Immature natural killer cell (primary cell): Measurements from ENCODE around the gene NFYC. TPM values are rescaled to one million over a fixed set of nuclear protein-coding genes. Genes with fewer than 3 reads are reported as not detected.

ENCODE experiments used
- DNase-seq, 3 donors: peaks; one replicate each; pipeline ENCODE4 v3.0.0; 2022; ENCODE audit warnings: mixed read lengths in 1 of 3
- H3K27ac Mint-ChIP-seq, 6 donors: one replicate each; pipeline ENCODE4 v1.8.0; 2020; ENCODE audit warnings: mixed read lengths in 6 of 6, mild to moderate bottlenecking in 5 of 6, inconsistent platforms in 4 of 6, moderate library complexity in 3 of 6
- H3K27me3 Mint-ChIP-seq, 3 donors: one replicate each; pipeline ENCODE4 v1.8.0; 2020 to 2021; ENCODE audit warnings: low read depth in 3 of 3, mild to moderate bottlenecking in 3 of 3, mixed read lengths in 3 of 3, moderate library complexity in 3 of 3, inconsistent platforms in 1 of 3
- H3K36me3 Mint-ChIP-seq, 3 donors: one replicate each; pipeline ENCODE4 v1.8.0; 2020; ENCODE audit warnings: mixed read lengths in 3 of 3, inconsistent platforms in 2 of 3, mild to moderate bottlenecking in 2 of 3
- H3K4me1 Mint-ChIP-seq, 2 donors: one replicate each; pipeline ENCODE4 v1.8.0; 2020; ENCODE audit warnings: inconsistent platforms in 2 of 2, mild to moderate bottlenecking in 2 of 2, mixed read lengths in 2 of 2, moderate library complexity in 1 of 2
- H3K4me3 Mint-ChIP-seq, 5 donors: one replicate each; pipeline ENCODE4 v1.8.0; 2020; ENCODE audit warnings: mild to moderate bottlenecking in 5 of 5, mixed read lengths in 5 of 5, inconsistent platforms in 3 of 5, moderate library complexity in 3 of 5
- H3K9me3 Mint-ChIP-seq, 6 donors: one replicate each; pipeline ENCODE4 v1.8.0; 2020; ENCODE audit warnings: mild to moderate bottlenecking in 6 of 6, mixed read lengths in 6 of 6, inconsistent platforms in 4 of 6, moderate library complexity in 3 of 6
- polyA plus RNA-seq, 3 donors: library from polyadenylated mRNA; unstranded; fragments of 300-500 nt; fragmentation: Illumina TruSeq; gene quantifications; one replicate each; pipeline ENCODE4 v1.2.3, GENCODE V29; 2021

Gene NFYC
- polyA plus RNA-seq, 3 donors from 2014 or later: 33.8 to 66.0 (median 53.4) TPM

DNA sequence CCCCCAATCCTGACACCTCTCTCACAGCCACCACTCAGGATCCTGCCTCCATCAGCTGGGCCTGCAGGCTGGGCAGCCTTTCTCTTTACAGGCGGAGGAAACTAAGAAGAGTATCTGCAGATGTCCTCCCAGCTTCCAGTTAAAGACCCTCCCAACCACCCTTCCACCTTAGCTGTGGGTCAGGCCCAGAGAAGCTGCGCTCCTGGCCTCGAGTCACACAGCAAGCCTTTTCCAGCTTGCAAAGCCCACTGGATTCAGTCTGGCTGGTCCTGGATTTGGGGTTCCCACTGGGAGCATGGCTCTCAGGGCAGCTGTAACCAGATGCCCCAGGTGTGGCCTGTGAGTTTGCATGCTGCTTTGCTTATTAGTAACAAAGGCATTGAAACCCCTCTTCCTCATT is 111.9 kb downstream of the NFYC start:
- Mint-ChIP-seq H3K9me3 (no peaks in the 10 kb centered on the region), H3K4me3 (peak overlapping the region in 2 of 5 donors; percentile 17 to 25), H3K36me3 (no peaks in the 10 kb centered on the region), H3K27me3 (peaks cover 0 to 1% (median 0%) of the 10 kb centered on the region in 3 donors), H3K4me1 (peaks cover 13 to 18% of the 10 kb centered on the region in 2 donors), H3K27ac (peak overlapping the region in 3 of 6 donors; percentile 62 to 84 (median 77))
- no peak for DNase-seq

DNA sequence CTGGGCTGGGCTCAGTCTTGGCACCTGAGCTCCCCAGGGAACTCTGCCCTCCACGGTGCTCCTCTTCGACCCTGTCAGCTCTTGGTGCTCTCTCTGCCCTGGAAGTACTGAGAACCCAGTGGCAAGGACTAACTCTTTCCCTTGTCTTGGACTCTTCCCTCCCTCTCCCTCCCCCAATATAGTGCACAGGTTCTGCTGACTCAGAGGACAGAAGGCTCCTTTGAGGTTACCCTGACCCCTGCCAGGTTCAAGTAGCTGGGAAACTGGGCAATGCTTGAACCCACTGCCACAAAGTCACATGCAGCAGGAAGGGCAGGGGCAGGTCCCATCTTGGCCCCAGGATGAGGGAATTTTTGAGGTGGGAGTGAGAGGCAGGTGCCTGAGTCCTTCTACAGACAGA is 112.4 kb downstream of the NFYC start:
- DNase-seq: no peak
- H3K9me3 Mint-ChIP-seq: no peaks in the 10 kb centered on the region
- peak overlapping the region in 4 of 6 donors; percentile 10 to 51 (median 27) for H3K27ac Mint-ChIP-seq
- H3K4me3 Mint-ChIP-seq: peak overlapping the region in 2 of 5 donors; percentile 17 to 25
- peaks cover 13 to 18% of the 10 kb centered on the region in 2 donors for H3K4me1 Mint-ChIP-seq
- peaks cover 0 to 1% (median 0%) of the 10 kb centered on the region in 3 donors for H3K27me3 Mint-ChIP-seq
- no peaks in the 10 kb centered on the region for H3K36me3 Mint-ChIP-seq

DNA sequence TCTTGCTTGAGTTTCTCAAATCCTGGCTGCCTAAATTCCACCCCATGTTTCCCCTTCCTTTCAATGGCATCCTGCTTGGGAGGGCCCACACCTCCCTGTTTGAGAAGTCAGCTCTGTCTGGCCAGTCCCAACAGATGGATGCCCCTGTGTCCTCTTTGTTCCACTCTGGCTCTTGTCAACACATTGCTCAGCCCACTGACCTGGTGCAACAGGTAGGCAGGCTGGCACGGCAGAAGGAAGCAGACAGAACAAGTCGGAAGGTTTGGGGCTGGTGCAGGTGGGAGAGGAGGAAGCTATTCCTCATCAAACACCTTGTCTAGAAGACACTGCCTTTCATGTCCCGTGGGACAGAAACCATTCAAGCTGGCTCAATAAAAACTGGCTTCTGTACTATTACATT is 114.7 kb downstream of the NFYC start:
- Mint-ChIP-seq H3K4me1 (peaks cover 10% of the 10 kb centered on the region in 2 donors), H3K9me3 (no peaks in the 10 kb centered on the region), H3K27ac (no peak overlapping the region)

DNA sequence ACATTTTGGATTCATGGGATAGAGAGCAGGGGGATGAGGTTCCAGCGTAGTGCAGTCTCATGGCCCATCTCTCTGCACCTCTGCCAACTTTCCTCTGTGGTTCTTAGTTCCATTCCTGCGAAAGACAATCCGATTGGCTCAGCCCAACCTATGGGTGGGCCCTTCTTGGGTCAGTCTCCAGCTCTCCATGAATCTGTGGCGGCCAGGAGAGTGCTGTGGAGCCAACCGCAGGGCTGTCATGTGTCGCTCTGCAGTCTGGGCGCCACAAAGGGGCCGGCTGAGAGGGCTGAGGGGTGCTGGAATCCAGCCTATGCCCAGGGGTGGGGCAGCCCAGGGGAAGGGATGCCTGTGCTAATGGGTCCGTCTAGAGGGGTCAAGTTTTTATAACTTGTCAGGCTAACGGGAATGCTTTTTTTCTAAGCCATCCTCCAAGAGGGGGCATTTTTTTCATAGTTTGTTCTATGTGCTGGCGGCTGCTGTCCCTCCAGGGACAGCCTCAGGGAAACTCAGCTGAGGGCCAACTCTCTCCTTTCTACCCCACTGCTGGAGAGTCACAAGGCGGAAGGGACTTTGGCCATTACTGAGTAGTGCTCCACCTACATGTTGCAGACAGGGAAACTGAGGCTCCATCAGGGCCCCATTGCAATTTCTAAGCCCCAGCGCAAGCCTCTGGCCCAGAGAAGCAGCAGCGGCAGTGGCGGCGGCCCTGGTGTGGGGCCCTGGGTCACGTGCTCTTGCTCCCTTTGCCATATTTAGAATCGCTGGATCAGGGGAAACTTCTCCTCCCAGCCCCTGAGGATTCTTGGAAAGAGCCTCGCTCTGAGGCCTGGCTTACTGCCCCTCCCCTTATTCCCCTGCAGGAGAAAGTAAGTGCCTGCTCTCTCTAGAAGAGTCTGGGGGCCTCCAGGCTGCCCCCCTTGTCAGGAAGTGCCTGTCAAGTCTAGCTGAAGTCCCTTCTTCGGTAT is 115.5 kb downstream of the NFYC start:
- Mint-ChIP-seq H3K9me3 (no peaks in the 10 kb centered on the region), H3K27me3 (peaks cover 0 to 5% (median 0%) of the 10 kb centered on the region in 3 donors), H3K4me1 (peaks cover 2% of the 10 kb centered on the region in 2 donors), H3K4me3 (no peak overlapping the region), H3K27ac (no peak overlapping the region), H3K36me3 (no peaks in the 10 kb centered on the region)
- DNase-seq: no peak

More for the DNA sequence above, 114.7 kb downstream of the NFYC start:
- DNase-seq: no peak
- Mint-ChIP-seq H3K4me3 (no peak overlapping the region), H3K36me3 (no peaks in the 10 kb centered on the region), H3K27me3 (peaks cover 0 to 5% (median 0%) of the 10 kb centered on the region in 3 donors)

DNA sequence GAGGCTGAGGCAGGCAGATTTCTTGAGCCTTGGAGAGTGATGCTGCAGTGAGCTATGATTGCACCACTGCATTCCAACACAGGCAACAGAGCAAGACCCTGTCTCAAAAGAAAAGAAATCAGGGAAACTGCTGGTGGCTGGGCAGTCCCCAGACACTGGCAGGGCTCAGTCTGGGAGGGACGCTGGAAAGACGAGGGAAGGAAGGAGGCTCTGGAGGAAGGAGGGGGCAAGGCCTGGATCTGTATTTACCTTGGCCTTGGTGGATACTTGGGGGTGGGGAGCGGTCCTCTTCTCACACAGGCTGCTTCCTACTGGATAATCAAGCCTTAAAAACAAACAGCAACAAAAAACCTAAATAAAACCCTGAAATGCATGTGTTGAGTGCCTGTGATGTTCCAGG is 116.5 kb downstream of the NFYC start:
- H3K36me3 Mint-ChIP-seq: no peaks in the 10 kb centered on the region
- H3K27me3 Mint-ChIP-seq: peaks cover 2 to 9% (median 2%) of the 10 kb centered on the region in 3 donors
- no peak overlapping the region for H3K4me3 Mint-ChIP-seq
- no peaks in the 10 kb centered on the region for H3K9me3 Mint-ChIP-seq
- no peaks in the 10 kb centered on the region for H3K4me1 Mint-ChIP-seq
- no peak for DNase-seq
- H3K27ac Mint-ChIP-seq: peak overlapping the region in 1 of 6 donors; percentile 83

DNA sequence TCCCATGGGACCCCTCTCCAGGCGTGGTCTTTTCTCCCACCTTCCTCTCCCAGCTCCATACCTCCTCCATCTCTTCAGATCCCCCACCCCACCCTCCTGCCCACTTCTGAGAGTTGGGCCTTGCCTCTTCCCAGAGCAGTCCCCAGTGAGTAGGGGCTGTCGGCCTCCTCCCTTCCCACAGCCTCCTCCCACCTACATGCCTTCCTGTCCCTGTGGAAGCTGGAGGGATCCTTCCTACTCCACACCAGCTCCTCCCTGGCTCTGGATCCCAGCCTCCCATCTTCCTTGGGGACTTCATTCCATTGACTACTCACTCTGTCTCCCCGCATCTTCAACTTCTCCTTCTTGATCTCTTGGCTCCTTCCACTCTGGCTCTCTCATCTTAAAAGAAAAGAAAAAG is 116.9 kb downstream of the NFYC start:
- H3K27ac Mint-ChIP-seq: no peak overlapping the region
- no peak overlapping the region for H3K4me3 Mint-ChIP-seq
- no peaks in the 10 kb centered on the region for H3K9me3 Mint-ChIP-seq

DNA sequence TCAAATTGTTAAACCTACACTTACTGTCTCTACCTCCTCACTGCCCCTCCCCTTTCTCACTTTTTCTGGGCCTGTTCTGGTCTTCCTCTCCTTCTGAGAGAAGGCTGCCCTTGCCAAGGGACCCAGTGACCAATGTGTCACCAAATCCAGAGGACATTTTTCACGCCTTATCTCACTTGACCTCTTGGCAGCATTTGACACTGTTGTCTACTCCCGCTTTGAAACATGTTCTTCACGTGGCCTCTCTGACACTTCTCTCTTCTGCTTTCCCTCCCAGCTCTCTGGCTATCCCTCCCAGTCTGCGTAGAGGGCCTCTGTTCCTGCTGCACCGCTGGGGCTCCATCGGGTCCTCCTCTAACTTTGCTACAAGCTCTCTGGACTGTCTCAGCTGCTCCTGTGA is 117.4 kb downstream of the NFYC start:
- no peaks in the 10 kb centered on the region for H3K9me3 Mint-ChIP-seq
- H3K27ac Mint-ChIP-seq: no peak overlapping the region
- no peak overlapping the region for H3K4me3 Mint-ChIP-seq
- no peak for DNase-seq
- peaks cover 2 to 10% (median 2%) of the 10 kb centered on the region in 3 donors for H3K27me3 Mint-ChIP-seq
- no peaks in the 10 kb centered on the region for H3K36me3 Mint-ChIP-seq
- H3K4me1 Mint-ChIP-seq: no peaks in the 10 kb centered on the region

More for the DNA sequence above, 116.9 kb downstream of the NFYC start:
- H3K36me3 Mint-ChIP-seq: no peaks in the 10 kb centered on the region
- no peaks in the 10 kb centered on the region for H3K4me1 Mint-ChIP-seq
- DNase-seq: no peak
- peaks cover 2 to 10% (median 2%) of the 10 kb centered on the region in 3 donors for H3K27me3 Mint-ChIP-seq

DNA sequence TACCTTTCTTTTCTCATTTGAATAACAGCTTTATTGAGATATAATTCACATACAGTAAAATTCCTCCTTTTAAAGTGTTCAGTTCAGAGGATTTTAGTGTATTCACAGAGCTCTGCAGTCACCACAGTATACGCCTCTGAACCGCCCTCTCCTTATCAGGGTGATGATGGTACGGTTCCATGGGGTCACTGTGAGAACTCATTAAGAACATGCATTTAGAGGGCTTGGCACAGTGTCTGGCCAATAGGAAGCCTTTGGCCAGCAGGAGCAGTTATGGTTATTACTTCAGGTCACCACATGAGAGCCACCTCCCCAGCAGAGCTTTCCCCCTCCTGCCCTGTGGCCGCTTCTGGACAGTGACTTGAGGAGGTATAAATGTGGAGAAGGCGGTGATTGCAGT is 119.4 kb downstream of the NFYC start:
- H3K4me3 Mint-ChIP-seq: no peak overlapping the region
- no peaks in the 10 kb centered on the region for H3K9me3 Mint-ChIP-seq
- no peaks in the 10 kb centered on the region for H3K36me3 Mint-ChIP-seq
- H3K27ac Mint-ChIP-seq: no peak overlapping the region
- no peaks in the 10 kb centered on the region for H3K4me1 Mint-ChIP-seq
- H3K27me3 Mint-ChIP-seq: peaks cover 2 to 10% (median 7%) of the 10 kb centered on the region in 3 donors
- no peak for DNase-seq

DNA sequence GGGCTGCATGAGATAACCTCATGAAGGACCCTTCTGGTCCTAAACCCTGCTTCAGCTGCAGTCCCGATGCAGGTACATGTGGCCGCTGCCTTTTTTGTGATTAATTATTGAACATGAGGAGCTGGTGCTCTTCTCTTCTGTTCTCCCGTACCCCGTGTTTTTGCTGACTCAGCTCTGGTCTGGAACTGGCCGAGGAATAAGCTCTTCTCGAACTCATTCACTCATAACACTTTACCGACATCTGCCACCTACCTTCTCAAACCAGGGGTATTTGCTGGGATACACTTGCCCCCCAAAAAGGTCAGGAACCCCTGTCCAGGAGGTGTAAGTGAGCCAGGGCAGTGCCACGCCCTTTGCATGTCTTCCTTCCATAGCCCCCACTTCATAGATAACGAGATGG is 123.9 kb downstream of the NFYC start:
- no peaks in the 10 kb centered on the region for H3K36me3 Mint-ChIP-seq
- no peak overlapping the region for H3K4me3 Mint-ChIP-seq
- H3K9me3 Mint-ChIP-seq: no peaks in the 10 kb centered on the region
- DNase-seq: no peak
- H3K27me3 Mint-ChIP-seq: peaks cover 2 to 8% (median 5%) of the 10 kb centered on the region in 3 donors
- H3K27ac Mint-ChIP-seq: no peak overlapping the region
- peaks cover 0 to 8% of the 10 kb centered on the region in 2 donors for H3K4me1 Mint-ChIP-seq

DNA sequence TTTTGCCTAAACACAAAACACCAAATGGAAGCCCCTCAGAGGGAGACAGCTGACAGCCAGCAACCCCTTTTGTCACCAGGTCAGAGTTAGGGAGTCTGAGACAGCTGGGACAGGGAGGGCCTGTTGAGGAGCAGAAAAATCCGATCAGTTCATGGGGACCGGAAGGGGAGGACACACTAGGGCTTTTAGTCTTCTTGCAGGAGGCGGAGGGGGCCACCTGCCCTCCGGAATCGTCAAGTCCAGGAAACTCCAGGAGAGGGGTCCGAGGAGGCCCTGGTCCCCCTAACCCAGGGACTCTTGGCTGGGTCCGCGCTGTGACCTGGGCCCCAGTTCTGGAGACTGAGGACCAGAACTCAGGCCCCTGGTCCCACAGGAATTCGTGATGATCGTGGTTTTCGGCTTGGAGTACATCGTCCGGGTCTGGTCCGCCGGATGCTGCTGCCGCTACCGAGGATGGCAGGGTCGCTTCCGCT is 126.3 kb downstream of the NFYC start:
- peaks cover 0 to 8% of the 10 kb centered on the region in 2 donors for H3K4me1 Mint-ChIP-seq
- no peaks in the 10 kb centered on the region for H3K36me3 Mint-ChIP-seq
- H3K4me3 Mint-ChIP-seq: peak overlapping the region; percentile 78 to 83 (median 80)
- peaks cover 0 to 7% (median 2%) of the 10 kb centered on the region in 3 donors for H3K27me3 Mint-ChIP-seq
- peak overlapping the region in 1 of 6 donors; percentile 10 for H3K27ac Mint-ChIP-seq
- no peak for DNase-seq
- no peaks in the 10 kb centered on the region for H3K9me3 Mint-ChIP-seq

DNA sequence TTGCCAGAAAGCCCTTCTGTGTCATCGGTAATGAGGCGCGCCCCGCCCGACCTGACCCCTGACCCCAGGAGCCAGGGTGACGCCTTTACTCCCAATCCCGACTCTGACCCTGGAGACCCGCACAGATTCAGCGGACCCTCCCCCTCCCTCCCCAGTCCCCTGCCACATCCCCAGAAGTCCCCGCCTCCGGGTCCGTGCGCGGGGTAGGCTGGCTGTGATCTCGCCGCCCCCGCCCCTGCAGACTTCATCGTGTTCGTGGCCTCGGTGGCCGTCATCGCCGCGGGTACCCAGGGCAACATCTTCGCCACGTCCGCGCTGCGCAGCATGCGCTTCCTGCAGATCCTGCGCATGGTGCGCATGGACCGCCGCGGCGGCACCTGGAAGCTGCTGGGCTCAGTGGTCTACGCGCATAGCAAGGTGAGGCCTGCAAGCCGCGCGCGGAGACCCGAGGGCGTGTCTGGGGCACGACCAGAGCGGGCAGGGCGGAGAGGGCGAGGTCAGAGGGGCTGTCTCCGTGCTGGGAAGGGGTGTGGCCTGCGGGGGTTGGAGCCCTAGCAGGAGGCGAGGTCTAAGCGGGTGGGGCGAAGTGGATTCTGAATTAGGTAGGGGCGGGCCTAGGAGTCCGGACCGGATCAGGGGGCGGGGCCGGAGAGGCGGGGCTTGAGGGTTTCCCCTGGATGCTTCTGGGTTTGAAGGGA is 126.9 kb downstream of the NFYC start:
- H3K4me3 Mint-ChIP-seq: peak overlapping the region; percentile 78 to 83 (median 80)
- H3K27me3 Mint-ChIP-seq: peaks cover under 1 to 6% (median 2%) of the 10 kb centered on the region in 3 donors
- H3K9me3 Mint-ChIP-seq: no peaks in the 10 kb centered on the region
- peaks cover 0 to 8% of the 10 kb centered on the region in 2 donors for H3K4me1 Mint-ChIP-seq
- DNase-seq: peak; percentile 70 to 77 (median 74)
- H3K27ac Mint-ChIP-seq: peak overlapping the region in 3 of 6 donors; percentile 4 to 79 (median 10)
- no peaks in the 10 kb centered on the region for H3K36me3 Mint-ChIP-seq

DNA sequence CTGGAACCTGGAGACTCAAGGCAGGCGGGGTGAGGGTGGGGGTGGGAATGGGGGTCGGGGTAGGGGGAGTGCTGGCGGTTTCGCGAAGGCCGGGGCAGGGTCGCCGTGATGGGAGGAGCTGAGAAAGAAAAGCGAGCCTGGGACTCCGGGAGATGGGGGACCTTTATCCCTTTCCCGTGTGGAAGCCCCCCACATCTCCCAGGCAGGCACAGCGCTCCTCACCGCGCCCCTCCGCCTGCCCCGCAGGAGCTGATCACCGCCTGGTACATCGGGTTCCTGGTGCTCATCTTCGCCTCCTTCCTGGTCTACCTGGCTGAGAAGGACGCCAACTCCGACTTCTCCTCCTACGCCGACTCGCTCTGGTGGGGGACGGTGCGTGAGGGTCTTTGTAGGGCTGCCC is 127.6 kb downstream of the NFYC start:
- DNase-seq: no peak
- H3K36me3 Mint-ChIP-seq: no peaks in the 10 kb centered on the region
- H3K27ac Mint-ChIP-seq: peak overlapping the region in 1 of 6 donors; percentile 20
- H3K9me3 Mint-ChIP-seq: no peaks in the 10 kb centered on the region
- peak overlapping the region; percentile 78 to 83 (median 80) for H3K4me3 Mint-ChIP-seq
- H3K27me3 Mint-ChIP-seq: peaks cover 0 to 6% (median 2%) of the 10 kb centered on the region in 3 donors
- peaks cover 0 to 8% of the 10 kb centered on the region in 2 donors for H3K4me1 Mint-ChIP-seq

DNA sequence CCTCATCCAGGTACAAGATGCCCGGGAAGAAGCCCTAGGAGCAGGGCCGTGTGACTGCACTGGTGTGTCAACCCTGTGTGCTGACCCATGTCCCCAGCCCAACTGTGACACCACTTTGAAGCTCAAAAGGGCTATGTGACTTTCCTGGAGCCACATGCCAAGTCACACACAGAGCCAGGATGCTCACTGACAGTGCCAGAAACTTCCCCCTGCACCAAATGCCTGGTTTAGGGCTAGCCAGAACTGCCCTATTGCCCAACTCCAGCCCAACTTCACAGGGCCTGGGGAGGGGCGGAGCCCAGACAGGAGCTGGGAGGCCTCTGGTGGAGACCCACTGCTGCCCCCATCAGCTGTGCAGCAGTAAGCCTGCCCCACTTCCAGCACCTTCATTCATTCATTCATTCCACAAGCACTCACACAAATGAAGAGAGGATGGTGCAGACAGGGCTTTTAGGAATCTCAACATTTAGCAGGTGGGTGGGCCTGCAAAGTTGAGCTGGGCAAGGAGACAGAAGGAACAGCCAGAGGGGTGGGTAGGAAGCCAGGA is 128.8 kb downstream of the NFYC start:
- H3K4me1 Mint-ChIP-seq: peaks cover 4 to 13% of the 10 kb centered on the region in 2 donors
- no peak overlapping the region for H3K4me3 Mint-ChIP-seq
- H3K9me3 Mint-ChIP-seq: no peaks in the 10 kb centered on the region
- no peak for DNase-seq
- no peak overlapping the region for H3K27ac Mint-ChIP-seq
- no peaks in the 10 kb centered on the region for H3K36me3 Mint-ChIP-seq
- peaks cover 0 to 6% (median 4%) of the 10 kb centered on the region in 3 donors for H3K27me3 Mint-ChIP-seq
